ENCODE measurements around the gene MARF1. TPM values are rescaled to one million over a fixed set of nuclear protein-coding genes. Genes with fewer than 3 reads are reported as not detected.

The MARF1 gene
- total RNA-seq, 1 experiment from 2014 or later, result 11.1 TPM

GRCh38 chr16:15640966-15641365 lies 2.0 kb downstream of the MARF1 start:
- DNase-seq (ENCODE audit: low read depth, low spot score), result no peak
- in situ Hi-C loops (cut with HindIII; ENCODE audit: low pct_unique_long_range_greater_than_20kb, low sequenced_read_pairs), result no loop called here

- in situ Hi-C loops (cut with HindIII; ENCODE audit: low pct_unique_long_range_greater_than_20kb, low sequenced_read_pairs), result no loop called here
- DNase-seq (ENCODE audit: low read depth, low spot score), result no peak
Observed at GRCh38 chr16:15639061-15639568, 3.8 kb downstream of the MARF1 start.

DNA sequence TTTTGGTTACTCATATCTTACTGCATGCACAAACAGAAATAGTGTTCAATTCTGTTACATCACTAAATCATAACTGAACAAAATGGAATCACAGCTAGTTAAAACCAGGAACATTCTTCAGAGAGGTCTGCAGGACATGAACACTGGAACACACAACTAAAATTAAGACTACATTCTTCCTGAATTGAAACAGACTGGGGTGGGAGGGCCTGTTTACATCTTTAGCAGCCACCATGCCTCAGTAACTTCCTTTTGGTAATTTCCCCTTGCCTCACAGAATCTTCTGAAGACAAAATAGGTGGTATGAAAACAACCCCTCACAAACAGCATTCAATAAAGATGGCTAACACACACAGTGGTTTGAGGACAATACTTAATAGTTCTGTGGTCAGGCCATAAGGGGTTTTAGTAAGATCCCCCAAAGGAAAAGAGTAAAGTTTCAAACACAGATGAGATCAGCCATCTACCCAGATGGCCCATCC lies 6.5 kb downstream of the MARF1 start:
- in situ Hi-C loops (cut with HindIII; ENCODE audit: low pct_unique_long_range_greater_than_20kb, low sequenced_read_pairs), result no loop called here
- no peak for DNase-seq (ENCODE audit: low read depth, low spot score)

DNA sequence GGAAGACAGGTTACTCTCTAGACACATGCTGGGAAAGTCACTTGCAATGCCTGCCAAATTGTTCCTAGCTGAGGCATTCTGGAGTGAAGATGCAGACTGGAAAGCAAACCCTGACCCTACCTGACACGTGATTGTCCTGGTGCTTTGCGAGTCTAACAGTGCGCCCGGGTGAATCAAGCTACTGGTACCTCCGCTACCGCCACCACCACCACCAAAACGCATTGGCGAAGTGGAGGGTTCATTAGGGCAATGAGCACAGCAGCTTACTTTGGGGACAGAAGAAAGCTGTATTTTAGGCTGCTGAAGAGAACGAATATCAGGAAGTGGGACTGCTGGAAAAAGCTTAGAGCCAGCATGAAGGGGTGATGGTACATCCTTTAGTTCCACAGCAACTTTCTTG lies 7.0 kb downstream of the MARF1 start:
- in situ Hi-C loops (cut with HindIII; ENCODE audit: low pct_unique_long_range_greater_than_20kb, low sequenced_read_pairs), result no loop called here
- no peak for DNase-seq (ENCODE audit: low read depth, low spot score)

GRCh38 chr16:15631730-15632409 lies 11.1 kb downstream of the MARF1 start:
- no peak for DNase-seq (ENCODE audit: low read depth, low spot score)
- in situ Hi-C loops (cut with HindIII; ENCODE audit: low pct_unique_long_range_greater_than_20kb, low sequenced_read_pairs), result no loop called here

DNA sequence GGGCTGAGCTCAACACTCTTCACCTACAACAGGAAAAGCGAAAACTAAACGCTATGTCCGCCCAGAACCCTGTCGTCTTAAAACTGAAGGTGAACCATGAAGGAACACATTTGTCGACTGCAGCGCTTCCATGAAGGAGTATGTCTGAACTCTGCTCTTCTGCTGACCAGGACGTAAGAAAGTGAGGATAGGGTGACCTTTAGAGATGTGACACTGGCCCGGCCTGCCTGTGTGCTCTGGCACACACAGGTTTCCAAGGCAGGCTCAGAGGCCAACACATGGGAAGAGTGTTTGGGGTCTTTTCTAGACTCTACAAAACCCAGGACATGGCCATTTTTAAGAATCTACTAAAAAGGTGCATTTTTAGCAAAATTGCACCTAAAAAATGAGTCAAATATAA lies 21.1 kb downstream of the MARF1 start:
- in situ Hi-C loops (cut with HindIII; ENCODE audit: low pct_unique_long_range_greater_than_20kb, low sequenced_read_pairs), result no loop called here

DNA sequence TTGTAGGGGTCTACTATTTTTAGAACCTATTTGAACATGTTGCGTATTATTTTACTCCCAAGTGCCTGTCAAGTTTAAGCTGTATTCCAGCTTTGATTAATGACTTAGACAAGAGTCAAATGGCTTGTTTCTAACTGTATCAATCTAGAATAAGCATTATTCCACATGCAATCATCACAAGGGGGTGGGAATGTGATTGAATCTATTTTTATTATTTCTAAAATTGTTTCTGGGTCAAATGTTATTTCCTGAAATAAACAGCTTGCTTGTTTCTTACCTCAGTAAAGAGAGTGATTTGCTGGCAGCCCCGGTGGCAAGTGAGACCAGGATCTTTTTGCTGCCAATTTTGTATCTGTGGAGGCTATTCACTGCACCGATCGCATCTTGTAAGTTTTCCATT lies 21.5 kb downstream of the MARF1 start:
- in situ Hi-C loops (cut with HindIII; ENCODE audit: low pct_unique_long_range_greater_than_20kb, low sequenced_read_pairs), result no loop called here
- DNase-seq (ENCODE audit: low read depth, low spot score), result no peak

More for the DNA sequence above, 21.1 kb downstream of the MARF1 start:
- DNase-seq (ENCODE audit: low read depth, low spot score), result no peak

DNA sequence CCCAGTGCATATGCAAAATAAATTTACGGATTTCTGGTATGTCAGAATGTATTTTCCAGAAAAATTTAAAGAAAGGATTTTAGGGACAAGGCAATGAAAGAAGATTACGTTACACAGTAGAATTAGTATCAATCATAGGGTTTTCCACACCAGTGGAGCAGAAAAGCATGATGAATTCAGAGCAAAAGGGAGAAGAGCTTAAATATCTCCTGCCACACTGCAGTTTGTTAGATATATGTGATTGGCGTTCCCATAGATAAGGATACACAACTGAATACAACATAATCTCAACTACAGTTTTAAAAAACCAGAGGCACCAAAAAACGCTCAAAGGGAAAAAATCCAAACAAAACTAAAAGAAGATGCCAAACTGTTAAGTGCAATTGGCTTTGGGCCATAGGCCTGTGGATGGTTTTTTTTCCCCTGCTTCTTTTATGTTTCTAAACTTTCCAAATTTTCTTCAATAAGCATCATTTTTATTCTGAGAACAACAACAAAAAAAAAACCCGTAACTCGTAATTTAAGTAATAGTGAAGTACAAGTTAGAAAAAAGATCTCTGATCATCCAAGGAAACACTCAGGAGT lies 22.3 kb downstream of the MARF1 start:
- in situ Hi-C loops (cut with HindIII; ENCODE audit: low pct_unique_long_range_greater_than_20kb, low sequenced_read_pairs), result no loop called here
- no peak for DNase-seq (ENCODE audit: low read depth, low spot score)

DNA sequence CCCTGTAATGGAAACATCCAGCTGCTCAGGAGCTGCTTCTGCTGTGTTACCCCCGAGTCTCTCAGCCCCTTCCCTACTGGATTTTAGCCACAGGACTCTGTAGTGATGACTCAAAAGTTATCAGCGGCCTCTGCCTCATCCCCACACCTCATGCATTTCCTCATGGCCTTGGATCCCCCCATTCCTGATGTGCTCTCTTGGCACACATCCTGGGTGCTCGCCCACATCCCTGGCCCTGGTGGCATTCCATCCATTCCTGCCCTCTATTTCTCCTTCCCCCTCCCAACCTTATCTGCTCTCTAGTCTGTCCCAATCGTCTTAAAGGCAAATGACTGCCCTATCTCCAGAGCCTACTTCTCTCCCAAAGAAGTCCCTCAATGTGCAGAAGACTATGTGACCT lies 24.6 kb downstream of the MARF1 start:
- in situ Hi-C loops (cut with HindIII; ENCODE audit: low pct_unique_long_range_greater_than_20kb, low sequenced_read_pairs), result no loop called here

DNA sequence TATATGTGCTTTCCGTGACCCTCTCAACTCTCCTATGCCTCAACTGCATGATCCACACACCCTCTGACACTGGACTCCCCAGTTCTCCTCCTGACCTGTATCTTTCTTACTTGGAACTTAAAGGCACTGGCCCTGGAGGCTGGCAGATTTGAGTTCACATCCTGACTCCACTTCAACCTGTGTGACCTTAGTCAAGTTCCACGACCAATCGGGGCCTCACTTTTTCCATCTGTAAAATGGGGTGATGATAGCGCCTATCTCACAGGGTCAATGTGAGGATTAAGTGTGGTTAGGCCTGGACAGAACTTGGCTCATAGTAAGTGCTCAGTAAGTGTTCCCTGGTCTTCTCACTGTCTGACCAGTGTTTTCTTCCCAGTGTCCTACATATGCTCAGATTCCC lies 25.1 kb downstream of the MARF1 start:
- no peak for DNase-seq (ENCODE audit: low read depth, low spot score)
- in situ Hi-C loops (cut with HindIII; ENCODE audit: low pct_unique_long_range_greater_than_20kb, low sequenced_read_pairs), result no loop called here

More for the DNA sequence above, 24.6 kb downstream of the MARF1 start:
- DNase-seq (ENCODE audit: low read depth, low spot score), result no peak

DNA sequence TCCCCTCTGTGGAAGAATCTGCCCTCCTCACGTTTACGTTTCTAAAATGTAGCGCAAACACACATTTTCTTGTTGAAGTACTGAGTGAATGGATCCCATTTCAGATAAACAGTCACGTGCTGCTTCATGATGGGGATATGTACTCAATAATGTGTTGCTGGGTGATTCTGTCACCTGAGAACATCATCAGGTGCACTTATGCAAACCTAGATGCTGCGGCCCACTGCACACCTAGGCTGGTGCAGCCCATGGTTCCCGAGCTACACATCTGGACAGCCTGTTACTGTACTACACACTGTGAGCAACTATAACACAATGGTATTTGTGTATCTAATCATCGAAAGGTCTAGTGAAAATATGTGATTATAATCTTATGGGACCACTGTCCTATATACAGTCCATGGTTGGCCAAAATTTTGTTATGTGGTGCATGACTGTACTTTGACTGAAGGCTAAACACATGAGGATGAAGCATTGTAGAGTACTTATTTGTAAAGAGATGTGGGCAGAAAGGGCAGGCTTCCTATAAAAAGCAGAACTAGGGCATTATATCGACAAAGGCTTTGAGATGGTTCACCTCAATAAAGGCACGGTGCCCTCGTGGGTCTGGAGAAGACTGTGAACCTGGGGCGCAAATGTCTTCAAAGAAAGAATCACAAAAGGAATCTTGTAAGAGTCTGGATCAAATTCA lies 26.3 kb downstream of the MARF1 start:
- no peak for DNase-seq (ENCODE audit: low read depth, low spot score)
- in situ Hi-C loops (cut with HindIII; ENCODE audit: low pct_unique_long_range_greater_than_20kb, low sequenced_read_pairs), result no loop called here

- in situ Hi-C loops (cut with HindIII; ENCODE audit: low pct_unique_long_range_greater_than_20kb, low sequenced_read_pairs), result no loop called here
Observed at GRCh38 chr16:15616012-15616411, 26.9 kb downstream of the MARF1 start.

DNA sequence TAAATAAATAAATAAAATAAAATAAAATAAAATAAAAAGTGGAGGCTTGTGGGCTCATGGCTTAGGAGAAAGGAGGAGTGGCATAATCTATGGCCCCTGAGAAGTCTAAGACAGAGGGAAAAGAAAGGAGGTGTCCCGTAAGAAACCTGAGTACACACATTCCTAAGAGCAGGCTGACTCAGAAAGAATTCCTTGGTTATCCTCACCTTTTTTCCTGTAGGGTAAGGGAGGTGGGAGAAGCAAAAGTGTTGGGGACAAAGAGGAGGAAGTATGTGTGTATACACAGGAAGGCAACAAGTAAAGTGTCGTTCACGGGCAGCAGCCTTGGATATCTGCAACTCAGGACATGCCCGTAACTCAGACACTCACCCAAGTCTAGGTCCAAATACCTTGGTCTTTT lies 29.3 kb downstream of the MARF1 start:
- no peak for DNase-seq (ENCODE audit: low read depth, low spot score)
- in situ Hi-C loops (cut with HindIII; ENCODE audit: low pct_unique_long_range_greater_than_20kb, low sequenced_read_pairs), result no loop called here

More at GRCh38 chr16:15616012-15616411, 26.9 kb downstream of the MARF1 start:
- no peak for DNase-seq (ENCODE audit: low read depth, low spot score)

- no peak for DNase-seq (ENCODE audit: low read depth, low spot score)
- in situ Hi-C loops (cut with HindIII; ENCODE audit: low pct_unique_long_range_greater_than_20kb, low sequenced_read_pairs), result no loop called here
Observed at GRCh38 chr16:15611610-15612009, 31.3 kb downstream of the MARF1 start.

- in situ Hi-C loops (cut with HindIII; ENCODE audit: low pct_unique_long_range_greater_than_20kb, low sequenced_read_pairs), result no loop called here
Observed at GRCh38 chr16:15610369-15610871, 32.5 kb downstream of the MARF1 start.

DNA sequence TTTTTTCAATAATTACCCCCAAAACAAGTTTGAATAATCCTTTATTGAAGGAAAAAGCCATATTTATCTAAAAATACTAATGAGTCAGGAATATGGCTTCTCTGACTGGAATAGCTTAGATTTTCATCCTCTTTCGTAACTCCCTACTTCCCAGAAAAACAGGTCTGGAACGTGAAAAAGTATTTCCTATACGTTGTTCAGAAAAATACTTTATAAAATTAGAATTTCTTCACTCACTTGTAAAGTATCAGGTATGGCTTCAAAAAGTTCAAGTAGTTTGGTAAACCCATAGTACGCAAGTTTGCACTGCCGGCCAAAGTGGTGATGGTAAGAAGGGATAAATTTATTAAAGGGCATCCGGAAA lies 33.7 kb downstream of the MARF1 start:
- in situ Hi-C loops (cut with HindIII; ENCODE audit: low pct_unique_long_range_greater_than_20kb, low sequenced_read_pairs), result no loop called here
- no peak for DNase-seq (ENCODE audit: low read depth, low spot score)

More at GRCh38 chr16:15610369-15610871, 32.5 kb downstream of the MARF1 start:
- no peak for DNase-seq (ENCODE audit: low read depth, low spot score)

GRCh38 chr16:15608398-15609285 lies 34.3 kb downstream of the MARF1 start:
- in situ Hi-C loops (cut with HindIII; ENCODE audit: low pct_unique_long_range_greater_than_20kb, low sequenced_read_pairs), result no loop called here
- DNase-seq (ENCODE audit: low read depth, low spot score), result no peak
